H9 (cell line): Measurements from ENCODE around the gene ETNK2. TPM values are rescaled to one million over a fixed set of nuclear protein-coding genes. Genes with fewer than 3 reads are reported as not detected.

Experiments used
- DNase-seq: peaks from one replicate; pipeline ENCODE4 v3.0.0-alpha.2; 2017
- H2AFZ ChIP-seq: one replicate; pipeline ENCODE4 v1.6.1; 2013; ENCODE audit warnings: mild to moderate bottlenecking, low read length, control low read depth, moderate library complexity
- H2AK5ac ChIP-seq: 2 replicates; pipeline ENCODE4 v1.6.1; 2013; ENCODE audit warnings: low read length, control low read depth, mixed read lengths; ENCODE audit not compliant: insufficient read length
- H2BK120ac ChIP-seq: one replicate; pipeline ENCODE4 v1.6.1; 2013; ENCODE audit warnings: low read depth, mild to moderate bottlenecking, low read length, control low read depth, inconsistent platforms; ENCODE audit not compliant: poor library complexity, severe bottlenecking
- H2BK12ac ChIP-seq: 2 replicates; pipeline ENCODE4 v1.6.1; 2013; ENCODE audit warnings: low read length, control low read depth, mixed read lengths, low read depth; ENCODE audit not compliant: insufficient read length
- H2BK15ac ChIP-seq: 2 replicates; pipeline ENCODE4 v1.6.1; 2013; ENCODE audit warnings: low read depth, low read length, control low read depth
- H2BK20ac ChIP-seq: one replicate; pipeline ENCODE4 v1.6.1; 2013; ENCODE audit warnings: low read depth, mild to moderate bottlenecking, low read length, control low read depth, inconsistent platforms; ENCODE audit not compliant: poor library complexity, severe bottlenecking
- H2BK5ac ChIP-seq: 2 replicates; pipeline ENCODE4 v1.6.1; 2013; ENCODE audit warnings: low read length, control low read depth, mixed read lengths; ENCODE audit not compliant: insufficient read length
- H3K14ac ChIP-seq: 2 replicates; pipeline ENCODE4 v1.6.1; 2013; ENCODE audit warnings: low read length, control low read depth; ENCODE audit not compliant: insufficient read depth
- H3K18ac ChIP-seq: 2 replicates; pipeline ENCODE4 v1.6.1; 2013; ENCODE audit warnings: low read depth, mild to moderate bottlenecking, mixed read lengths, low read length, control low read depth; ENCODE audit not compliant: insufficient read length
- H3K23ac ChIP-seq: 2 replicates; pipeline ENCODE4 v1.6.1; 2013; ENCODE audit warnings: low read length, control low read depth, mixed read lengths, low read depth; ENCODE audit not compliant: insufficient read length
- H3K23me2 ChIP-seq: 2 replicates; pipeline ENCODE4 v1.6.1; 2013; ENCODE audit warnings: low read depth, mild to moderate bottlenecking, mixed read lengths, low read length, control low read depth; ENCODE audit not compliant: insufficient read length, poor library complexity, severe bottlenecking
- H3K27ac ChIP-seq: 2 replicates; pipeline ENCODE4 v1.5.1; 2013; ENCODE audit warnings: low read length, control low read depth, mixed read lengths, low read depth; ENCODE audit not compliant: insufficient read length
- H3K27me3 ChIP-seq: 2 replicates; pipeline ENCODE4 v1.6.1; 2013; ENCODE audit warnings: low read length, control low read depth, inconsistent platforms; ENCODE audit not compliant: insufficient read depth
- H3K4ac ChIP-seq: 2 replicates; pipeline ENCODE4 v1.6.1; 2013; ENCODE audit warnings: low read depth, mild to moderate bottlenecking, control low read depth, inconsistent platforms, low read length, moderate library complexity
- H3K4me1 ChIP-seq: 2 replicates; pipeline ENCODE4 v1.6.1; 2013; ENCODE audit warnings: low read length, control low read depth, inconsistent platforms; ENCODE audit not compliant: insufficient read depth
- H3K4me2 ChIP-seq: 2 replicates; pipeline ENCODE4 v1.6.1; 2013; ENCODE audit warnings: low read length, control low read depth, mixed read lengths; ENCODE audit not compliant: insufficient read length, insufficient read depth
- H3K56ac ChIP-seq: 2 replicates; pipeline ENCODE4 v1.6.1; 2013; ENCODE audit warnings: low read depth, mild to moderate bottlenecking, mixed read lengths, low read length, control low read depth; ENCODE audit not compliant: insufficient read length
- H3K79me1 ChIP-seq: 2 replicates; pipeline ENCODE4 v1.6.1; 2013; ENCODE audit warnings: low read depth, mild to moderate bottlenecking, moderate library complexity, low read length, control low read depth, inconsistent platforms; ENCODE audit not compliant: insufficient read depth, poor library complexity, severe bottlenecking
- H3K79me2 ChIP-seq: 2 replicates; pipeline ENCODE4 v1.6.1; 2013; ENCODE audit warnings: low read length, control low read depth, inconsistent platforms; ENCODE audit not compliant: insufficient read depth
- H3K9ac ChIP-seq: 2 replicates; pipeline ENCODE4 v1.6.1; 2013; ENCODE audit warnings: low read length, control low read depth, mixed read lengths; ENCODE audit not compliant: insufficient read length; ENCODE audit errors: extremely low read depth
- H3K9me3 ChIP-seq: one replicate; pipeline ENCODE4 v1.6.1; 2013; ENCODE audit warnings: low read depth, low read length, inconsistent platforms; ENCODE audit not compliant: control insufficient read depth
- H3T11ph ChIP-seq: one replicate; pipeline ENCODE4 v1.6.1; 2013; ENCODE audit warnings: mild to moderate bottlenecking, low read length, control low read depth, inconsistent platforms
- H4K20me1 ChIP-seq: one replicate; pipeline ENCODE4 v1.6.1; 2013; ENCODE audit not compliant: control insufficient read depth, insufficient read length, insufficient read depth
- H4K5ac ChIP-seq: 2 replicates; pipeline ENCODE4 v1.6.1; 2013; ENCODE audit warnings: low read depth, mild to moderate bottlenecking, mixed read lengths, low read length, control low read depth; ENCODE audit not compliant: insufficient read length
- H4K8ac ChIP-seq: replicated peaks from 2 replicates; pipeline ENCODE4 v1.6.1; 2013; ENCODE audit warnings: low read length, control low read depth, mixed read lengths, low read depth; ENCODE audit not compliant: insufficient read length
- H4K91ac ChIP-seq: 2 replicates; pipeline ENCODE4 v1.6.1; 2013; ENCODE audit warnings: low read depth, mild to moderate bottlenecking, moderate library complexity, mixed read lengths, low read length, control low read depth; ENCODE audit not compliant: insufficient read length
- H3K27ac Mint-ChIP-seq, 3 experiments: 2 replicates in 2 of 3; 3 replicates in 1 of 3; pipeline ENCODE4 v1.8.0; 2020 to 2021; ENCODE audit warnings: mixed read lengths in 3 of 3, mild to moderate bottlenecking in 1 of 3, moderate library complexity in 1 of 3
- H3K27me3 Mint-ChIP-seq: 2 replicates; pipeline ENCODE4 v1.8.0; 2021; ENCODE audit warnings: low read depth, mild to moderate bottlenecking, moderate library complexity, mixed read lengths
- H3K36me3 Mint-ChIP-seq, 3 experiments: 2 replicates in 2 of 3; 3 replicates in 1 of 3; pipeline ENCODE4 v1.8.0; 2020 to 2021; ENCODE audit warnings: low read depth in 3 of 3, mixed read lengths in 3 of 3; ENCODE audit not compliant: insufficient read depth in 1 of 3
- H3K4me1 Mint-ChIP-seq, 2 experiments: 2 replicates each; pipeline ENCODE4 v1.8.0; 2020; ENCODE audit warnings: mixed read lengths in 2 of 2
- H3K4me3 Mint-ChIP-seq, 2 experiments: 2 replicates in 1 of 2; 3 replicates in 1 of 2; pipeline ENCODE4 v1.8.0; 2020 to 2021; ENCODE audit warnings: mild to moderate bottlenecking in 2 of 2, mixed read lengths in 2 of 2, moderate library complexity in 1 of 2
- H3K9me3 Mint-ChIP-seq, 2 experiments: 2 replicates in 1 of 2; 3 replicates in 1 of 2; pipeline ENCODE4 v1.8.0; 2020; ENCODE audit warnings: mild to moderate bottlenecking in 2 of 2, mixed read lengths in 2 of 2, moderate library complexity in 1 of 2
- WGBS: extraction: QIAGEN DNeasy Blood & Tissue Kit; methylation state at CpG from one replicate; pipeline ENCODE4 v1.1.7; 2013; ENCODE audit warnings: missing lambda C conversion rate, low lambda C conversion rate, mixed read lengths; ENCODE audit not compliant: insufficient read length; ENCODE audit errors: extremely low coverage; 5-methylcytosine and 5-hydroxymethylcytosine counted together
- total RNA-seq: library from RNA; stranded (reverse); gene quantifications from 2 replicates; pipeline ENCODE4 v1.2.1, GENCODE V29; 2021
- TF ChIP-seq, protein P1 (sequence below): fragments of 200-600 bp; sonication (generic); conservative IDR thresholded peaks from 3 replicates; pipeline ENCODE4 v1.8.0; 2021; ENCODE audit warnings: antibody characterized with exemption, mild to moderate bottlenecking

ETNK2 gene
- total RNA-seq, 1 experiment from 2014 or later, result 17.6 TPM

DNA sequence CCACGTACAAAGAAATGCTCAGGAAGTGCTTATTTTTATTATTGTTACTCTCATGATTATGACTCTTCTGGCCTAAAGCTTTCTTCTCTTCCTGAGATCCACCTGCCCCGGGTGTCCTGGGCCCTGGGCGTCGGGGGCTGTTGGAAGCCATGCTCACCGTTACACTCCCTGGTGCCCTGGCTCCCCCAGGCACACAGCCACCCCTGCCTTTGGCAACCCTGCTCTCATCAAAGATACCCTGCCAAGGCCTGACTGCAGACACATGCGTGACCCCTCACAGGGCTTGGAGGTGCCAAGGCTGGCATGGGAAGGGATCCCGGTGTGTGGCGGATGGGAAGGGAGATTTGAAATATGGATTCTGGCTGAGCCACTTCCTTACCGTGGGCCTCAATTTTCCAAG lies 47.7 kb upstream of the ETNK2 start:
- Mint-ChIP-seq H3K27me3 (peaks cover 5% of the 10 kb centered on the region), H3K4me1 (peaks cover 14 to 17% of the 10 kb centered on the region in 2 experiments), H3K36me3 (no peaks in the 10 kb centered on the region; a peak in 1 of 7 replicates), H3K9me3 (peaks cover 0 to 5% of the 10 kb centered on the region in 2 experiments; a peak in 1 of 5 replicates), H3K4me3 (no peak overlapping the region), H3K27ac (no peak overlapping the region)
- Histone ChIP-seq H2BK20ac (no peak overlapping the region), H3T11ph (no peak overlapping the region), H2AK5ac (no peak overlapping the region), H3K56ac (no peak overlapping the region), H3K4me2 (no peak overlapping the region), H3K18ac (no peak overlapping the region), H3K9ac (no peak overlapping the region), H3K14ac (no peak overlapping the region), H2BK120ac (no peak overlapping the region), H3K79me2 (no peaks in the 10 kb centered on the region), H3K27ac (no peak overlapping the region), H3K9me3 (no peaks in the 10 kb centered on the region), H4K5ac (no peak overlapping the region), H4K8ac (no peak overlapping the region), H2BK5ac (no peak overlapping the region), H3K4me1 (no peaks in the 10 kb centered on the region; the same call in 1 of the 2 replicates), H3K27me3 (no peaks in the 10 kb centered on the region), H4K91ac (no peak overlapping the region), H3K79me1 (no peaks in the 10 kb centered on the region), H2BK12ac (no peak overlapping the region), H3K4ac (no peak overlapping the region), H3K23me2 (no peaks in the 10 kb centered on the region), H2BK15ac (no peak overlapping the region), H2AFZ (no peak overlapping the region), H3K23ac (no peak overlapping the region), H4K20me1 (no peaks in the 10 kb centered on the region)
- no peak for DNase-seq
- WGBS, result no CpG with 5 or more reads among the region's 9 CpGs
- TF ChIP-seq, protein P1, sequence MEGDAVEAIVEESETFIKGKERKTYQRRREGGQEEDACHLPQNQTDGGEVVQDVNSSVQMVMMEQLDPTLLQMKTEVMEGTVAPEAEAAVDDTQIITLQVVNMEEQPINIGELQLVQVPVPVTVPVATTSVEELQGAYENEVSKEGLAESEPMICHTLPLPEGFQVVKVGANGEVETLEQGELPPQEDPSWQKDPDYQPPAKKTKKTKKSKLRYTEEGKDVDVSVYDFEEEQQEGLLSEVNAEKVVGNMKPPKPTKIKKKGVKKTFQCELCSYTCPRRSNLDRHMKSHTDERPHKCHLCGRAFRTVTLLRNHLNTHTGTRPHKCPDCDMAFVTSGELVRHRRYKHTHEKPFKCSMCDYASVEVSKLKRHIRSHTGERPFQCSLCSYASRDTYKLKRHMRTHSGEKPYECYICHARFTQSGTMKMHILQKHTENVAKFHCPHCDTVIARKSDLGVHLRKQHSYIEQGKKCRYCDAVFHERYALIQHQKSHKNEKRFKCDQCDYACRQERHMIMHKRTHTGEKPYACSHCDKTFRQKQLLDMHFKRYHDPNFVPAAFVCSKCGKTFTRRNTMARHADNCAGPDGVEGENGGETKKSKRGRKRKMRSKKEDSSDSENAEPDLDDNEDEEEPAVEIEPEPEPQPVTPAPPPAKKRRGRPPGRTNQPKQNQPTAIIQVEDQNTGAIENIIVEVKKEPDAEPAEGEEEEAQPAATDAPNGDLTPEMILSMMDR, result no peak
